Transverse colon (tissue), 4 donors: ENCODE measurements around the gene LMBR1L.

Source experiments
- CTCF ChIP-seq, 5 experiments: fragments of 200-600 bp in 3 of 5; fragments of 450-650 bp in 2 of 5; sonication (generic) in 3 of 5; IDR thresholded peaks; 1 replicate in 2 of 5; 2 replicates in 3 of 5; pipeline ENCODE4 v1.5.1; 2016 to 2017; ENCODE audit warnings: antibody characterized with exemption in 5 of 5, inconsistent platforms in 3 of 5, mild to moderate bottlenecking in 2 of 5, moderate library complexity in 1 of 5
- POLR2A ChIP-seq: fragments of 450-650 bp; IDR thresholded peaks from one replicate; pipeline ENCODE4 v1.6.1; 2016; ENCODE audit warnings: antibody characterized with exemption, mild to moderate bottlenecking, moderate library complexity
- POLR2AphosphoS5 ChIP-seq, 3 donors: sonication (generic); formaldehyde crosslinking; IDR thresholded peaks; one replicate each; pipeline ENCODE4 v1.6.1; 2016; ENCODE audit warnings: antibody characterized with exemption in 3 of 3

GRCh38 chr12:49070971-49071370 lies 39.7 kb downstream of the LMBR1L start:
- TF ChIP-seq POLR2A (no peak), CTCF (IDR thresholded peaks at IDR 0.05) (no peak), POLR2AphosphoS5 (IDR thresholded peaks at IDR 0.05) (no peak)
